Trophoblast cell (in vitro differentiated cells and primary cell): ENCODE results near the gene CYTH3.

Source experiments
- DNase-seq, 2 donors: peaks; one replicate each; pipeline ENCODE4 v3.0.0-alpha.2; 2016
- H2AFZ ChIP-seq: 2 replicates; pipeline ENCODE4 v1.6.1; 2013; ENCODE audit warnings: low read length, moderate library complexity, mild to moderate bottlenecking; ENCODE audit not compliant: insufficient read depth, poor library complexity
- H2AK5ac ChIP-seq: 2 replicates; pipeline ENCODE4 v1.6.1; 2013; ENCODE audit warnings: mild to moderate bottlenecking, low read length
- H2BK120ac ChIP-seq: 2 replicates; pipeline ENCODE4 v1.6.1; 2013; ENCODE audit warnings: low read length, mild to moderate bottlenecking, moderate library complexity; ENCODE audit not compliant: insufficient read depth, poor library complexity
- H2BK12ac ChIP-seq: 2 replicates; pipeline ENCODE4 v1.6.1; 2013; ENCODE audit warnings: mild to moderate bottlenecking, low read length, moderate library complexity
- H2BK5ac ChIP-seq: 2 replicates; pipeline ENCODE4 v1.6.1; 2013; ENCODE audit warnings: low read length, low read depth, moderate library complexity, mild to moderate bottlenecking; ENCODE audit not compliant: poor library complexity
- H3K14ac ChIP-seq: 2 replicates; pipeline ENCODE4 v1.6.1; 2013; ENCODE audit warnings: mild to moderate bottlenecking, low read length
- H3K18ac ChIP-seq: 2 replicates; pipeline ENCODE4 v1.6.1; 2013; ENCODE audit warnings: mild to moderate bottlenecking, low read length
- H3K23ac ChIP-seq: 2 replicates; pipeline ENCODE4 v1.6.1; 2013; ENCODE audit warnings: low read length
- H3K27ac ChIP-seq: 2 replicates; pipeline ENCODE4 v1.5.1; 2013; ENCODE audit warnings: low read depth, mild to moderate bottlenecking, inconsistent platforms, low read length, moderate library complexity
- H3K27me3 ChIP-seq: 2 replicates; pipeline ENCODE4 v1.6.1; 2013; ENCODE audit warnings: inconsistent platforms, mild to moderate bottlenecking, low read length, moderate library complexity; ENCODE audit not compliant: insufficient read depth
- H3K36me3 ChIP-seq, 2 experiments: 1 replicate in 1 of 2; 2 replicates in 1 of 2; pipeline ENCODE4 v1.6.1; 2013; ENCODE audit warnings: low read length in 2 of 2, mild to moderate bottlenecking in 2 of 2, moderate library complexity in 1 of 2; ENCODE audit not compliant: insufficient read depth in 2 of 2, control insufficient read depth in 1 of 2
- H3K4ac ChIP-seq: 2 replicates; pipeline ENCODE4 v1.6.1; 2013; ENCODE audit warnings: low read depth, mild to moderate bottlenecking, low read length, moderate library complexity
- H3K4me1 ChIP-seq, 2 experiments: 1 replicate in 1 of 2; 2 replicates in 1 of 2; pipeline ENCODE4 v1.6.1; 2013; ENCODE audit warnings: low read length in 2 of 2, mild to moderate bottlenecking in 2 of 2, moderate library complexity in 1 of 2; ENCODE audit not compliant: insufficient read depth in 2 of 2, control insufficient read depth in 1 of 2
- H3K4me2 ChIP-seq: 2 replicates; pipeline ENCODE4 v1.6.1; 2013; ENCODE audit warnings: inconsistent platforms, mild to moderate bottlenecking, low read length, moderate library complexity
- H3K4me3 ChIP-seq: 2 replicates; pipeline ENCODE4 v1.5.1; 2013; ENCODE audit warnings: mild to moderate bottlenecking, low read depth, low read length, inconsistent platforms
- H3K79me1 ChIP-seq: one replicate; pipeline ENCODE4 v1.6.1; 2013; ENCODE audit warnings: low read length
- H3K79me2 ChIP-seq: 2 replicates; pipeline ENCODE4 v1.6.1; 2013; ENCODE audit warnings: low read length, mild to moderate bottlenecking; ENCODE audit not compliant: control insufficient read depth, insufficient read depth, poor library complexity
- H3K9ac ChIP-seq: 2 replicates; pipeline ENCODE4 v1.6.1; 2013; ENCODE audit warnings: mild to moderate bottlenecking, low read length
- H3K9me3 ChIP-seq: 2 replicates; pipeline ENCODE4 v1.6.1; 2013; ENCODE audit warnings: low read depth, mild to moderate bottlenecking, control low read depth, inconsistent platforms, low read length; ENCODE audit not compliant: insufficient read depth
- H4K12ac ChIP-seq: 2 replicates; pipeline ENCODE4 v1.6.1; 2013; ENCODE audit warnings: low read depth, mild to moderate bottlenecking, low read length, moderate library complexity
- H4K8ac ChIP-seq: 2 replicates; pipeline ENCODE4 v1.6.1; 2013; ENCODE audit warnings: low read depth, mild to moderate bottlenecking, low read length, moderate library complexity
- H4K91ac ChIP-seq: one replicate; pipeline ENCODE4 v1.6.1; 2013; ENCODE audit warnings: low read depth, mild to moderate bottlenecking, low read length, moderate library complexity
- WGBS: extraction: QIAGEN DNeasy Blood & Tissue Kit; methylation state at CpG from one replicate; pipeline ENCODE4 v1.1.7; 2013; ENCODE audit warnings: missing lambda C conversion rate; ENCODE audit not compliant: insufficient read length, insufficient coverage; ENCODE audit errors: extremely low coverage; 5-methylcytosine and 5-hydroxymethylcytosine counted together

CYTH3 gene

GRCh38 chr7:6186577-6186976 lies 85.8 kb downstream of the CYTH3 start:
- DNase-seq: no peak
- Histone ChIP-seq H3K14ac (no peak overlapping the region), H3K4ac (no peak overlapping the region), H2AFZ (no peak overlapping the region), H2BK12ac (no peak overlapping the region), H2BK120ac (no peak overlapping the region), H4K91ac (no peak overlapping the region), H3K4me2 (no peak overlapping the region), H3K9ac (no peak overlapping the region), H2AK5ac (no peak overlapping the region), H3K4me1 (no peaks in the 10 kb centered on the region), H3K23ac (no peak overlapping the region), H2BK5ac (no peak overlapping the region), H3K27me3 (no peaks in the 10 kb centered on the region), H3K18ac (no peak overlapping the region), H3K36me3 (peaks cover 9 to 17% of the 10 kb centered on the region in 2 experiments), H3K79me2 (no peaks in the 10 kb centered on the region), H3K79me1 (no peaks in the 10 kb centered on the region), H4K8ac (no peak overlapping the region), H3K4me3 (no peak overlapping the region), H3K9me3 (no peaks in the 10 kb centered on the region), H4K12ac (no peak overlapping the region), H3K27ac (no peak overlapping the region)
- WGBS: no CpG with 5 or more reads among the region's 11 CpGs

- no CpG with 5 or more reads among the region's 10 CpGs for WGBS
Measured at GRCh38 chr7:6182993-6183392, 89.4 kb downstream of the CYTH3 start.

GRCh38 chr7:6181136-6181535 lies 91.3 kb downstream of the CYTH3 start:
- no peaks in the 10 kb centered on the region for H3K9me3 ChIP-seq
- peaks cover 4 to 7% of the 10 kb centered on the region in 2 experiments for H3K36me3 ChIP-seq
- H3K4ac ChIP-seq: no peak overlapping the region
- DNase-seq: no peak
- no peak overlapping the region for H3K27ac ChIP-seq
- no CpG with 5 or more reads among the region's 1 CpG for WGBS
- H4K12ac ChIP-seq: no peak overlapping the region
- no peaks in the 10 kb centered on the region for H3K27me3 ChIP-seq
- no peak overlapping the region for H2AFZ ChIP-seq
- H2BK5ac ChIP-seq: no peak overlapping the region
- peaks cover 6% of the 10 kb centered on the region in 2 experiments for H3K4me1 ChIP-seq
- H3K4me3 ChIP-seq: no peak overlapping the region
- H3K14ac ChIP-seq: no peak overlapping the region
- no peak overlapping the region for H3K4me2 ChIP-seq
- H2BK120ac ChIP-seq: no peak overlapping the region
- no peak overlapping the region for H2AK5ac ChIP-seq
- no peak overlapping the region for H4K8ac ChIP-seq
- no peak overlapping the region for H3K23ac ChIP-seq
- H4K91ac ChIP-seq: no peak overlapping the region
- no peak overlapping the region for H2BK12ac ChIP-seq
- no peak overlapping the region for H3K9ac ChIP-seq
- no peaks in the 10 kb centered on the region for H3K79me2 ChIP-seq
- no peaks in the 10 kb centered on the region for H3K79me1 ChIP-seq
- no peak overlapping the region for H3K18ac ChIP-seq

More at GRCh38 chr7:6182993-6183392, 89.4 kb downstream of the CYTH3 start:
- Histone ChIP-seq H3K79me1 (no peaks in the 10 kb centered on the region), H2AFZ (no peak overlapping the region), H3K23ac (no peak overlapping the region), H3K4me2 (no peak overlapping the region), H3K27ac (no peak overlapping the region), H3K79me2 (no peaks in the 10 kb centered on the region), H2BK120ac (no peak overlapping the region), H4K8ac (no peak overlapping the region), H3K18ac (no peak overlapping the region), H3K4ac (no peak overlapping the region), H4K91ac (no peak overlapping the region), H3K9me3 (no peaks in the 10 kb centered on the region), H2AK5ac (no peak overlapping the region), H3K36me3 (peaks cover 2 to 12% of the 10 kb centered on the region in 2 experiments), H3K4me3 (no peak overlapping the region), H3K9ac (no peak overlapping the region), H4K12ac (no peak overlapping the region), H3K14ac (no peak overlapping the region), H2BK5ac (no peak overlapping the region), H3K4me1 (peaks cover 6% of the 10 kb centered on the region in 2 experiments), H2BK12ac (no peak overlapping the region), H3K27me3 (no peaks in the 10 kb centered on the region)
- DNase-seq: no peak

- Histone ChIP-seq H2AK5ac (no peak overlapping the region), H3K27ac (no peak overlapping the region), H3K4ac (no peak overlapping the region), H2BK12ac (no peak overlapping the region), H3K4me2 (no peak overlapping the region), H3K18ac (no peak overlapping the region), H3K23ac (no peak overlapping the region), H3K4me3 (no peak overlapping the region), H2AFZ (no peak overlapping the region), H2BK120ac (no peak overlapping the region), H4K8ac (no peak overlapping the region), H4K91ac (no peak overlapping the region), H3K9me3 (no peaks in the 10 kb centered on the region), H3K79me1 (no peaks in the 10 kb centered on the region), H3K36me3 (peaks cover 4 to 7% of the 10 kb centered on the region in 2 experiments), H3K9ac (no peak overlapping the region), H3K27me3 (no peaks in the 10 kb centered on the region), H4K12ac (no peak overlapping the region), H3K4me1 (peaks cover 6% of the 10 kb centered on the region in 2 experiments), H3K14ac (no peak overlapping the region), H3K79me2 (no peaks in the 10 kb centered on the region), H2BK5ac (no peak overlapping the region)
- no peak for DNase-seq
- no CpG with 5 or more reads among the region's 8 CpGs for WGBS
Measured at GRCh38 chr7:6180344-6180725, 92.1 kb downstream of the CYTH3 start.
